NOMO-1 treated with DMSO at 0.1 percent for 48 hours (cell line): ENCODE results near the gene DDX27.

ENCODE experiments used
- DNase-seq: peaks from one replicate; lab custom pipeline; 2025; ENCODE audit not compliant: unreplicated experiment; lab: John Stamatoyannopoulos, UW

Gene DDX27

GRCh38 chr20:49288784-49289696 is 69.8 kb downstream of the DDX27 start:
- DNase-seq = no peak

- no peak for DNase-seq
Observed at GRCh38 chr20:49290608-49291191, 71.5 kb downstream of the DDX27 start.

GRCh38 chr20:49291200-49291599 is 72.0 kb downstream of the DDX27 start:
- DNase-seq = no peak

DNA sequence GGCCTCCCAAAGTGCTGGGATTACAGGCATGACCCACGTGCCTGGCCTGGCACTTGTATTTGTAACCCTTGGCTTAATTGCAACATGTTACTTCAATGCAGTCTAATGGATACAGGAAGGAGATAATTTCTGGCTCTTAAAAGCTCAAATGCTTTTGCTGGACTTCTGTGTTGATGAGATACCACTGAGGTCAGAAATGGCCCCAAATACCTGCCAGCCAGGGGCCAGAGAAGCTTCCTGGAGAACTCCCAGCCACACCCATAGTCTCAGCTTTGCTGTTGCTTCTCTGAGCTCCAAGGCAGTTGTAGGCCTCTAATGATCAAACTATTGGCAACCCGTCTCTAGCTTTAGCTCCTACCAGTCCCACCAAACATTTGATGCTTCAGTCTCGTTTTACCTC is 72.8 kb downstream of the DDX27 start:
- no peak for DNase-seq

DNA sequence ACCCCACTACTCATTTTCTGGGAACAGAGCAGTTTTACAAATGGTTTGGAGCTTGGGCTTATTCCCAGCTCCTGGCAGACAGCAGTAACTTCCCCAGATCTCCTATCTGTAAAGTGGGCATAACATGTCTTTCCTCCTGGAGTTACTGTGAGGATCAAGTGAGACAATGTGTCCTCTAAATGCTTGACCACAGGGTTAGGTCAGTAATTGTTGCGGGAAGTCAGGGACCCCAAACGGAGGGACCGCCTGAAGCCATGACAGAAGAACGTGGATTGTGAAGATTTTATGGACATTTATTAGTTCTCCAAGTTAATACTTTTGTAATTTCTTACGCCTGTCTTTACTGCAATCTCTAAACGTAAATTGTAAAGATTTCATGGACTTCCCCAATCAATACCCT is 73.9 kb downstream of the DDX27 start:
- DNase-seq = no peak
